HepG2 (cell line): ENCODE measurements around the gene TGM6. TPM values are rescaled to one million over a fixed set of nuclear protein-coding genes. Genes with fewer than 3 reads are reported as not detected.

Experiments used
- ATAC-seq: fragments of 200-7000 bp; cut with Tn5 transposase; 3 replicates; pipeline ENCODE4 v1.9.1; 2020; ENCODE audit warnings: mild to moderate bottlenecking, moderate library complexity
- BruUV-seq: library from RNA; stranded (reverse); fragments of 400-500 nt; replicated peaks from 2 replicates; lab custom pipeline; 2021; lab: Mats Ljungman, UMichigan
- CTCF ChIA-PET: fragments of 300-600 bp; formaldehyde crosslinking; extraction: SDS; loops from one replicate; lab custom pipeline; 2021; ENCODE audit warnings: low total read pairs, inconsistent platforms, low intra/inter-chr PET ratio; lab: Yijun Ruan, JAX
- POLR2A ChIA-PET: fragments of 350-600 bp; sonication (Branson Sonifier 250); formaldehyde crosslinking; loops from one replicate; lab custom pipeline; 2020; ENCODE audit warnings: antibody characterized with exemption, inconsistent platforms; lab: Yijun Ruan, JAX
- DNase-seq: peaks from one replicate; pipeline ENCODE4 v3.0.0-alpha.2; 2015; ENCODE audit warnings: low spot score
- FAIRE-seq: peaks from 3 replicates; lab custom pipeline; 2011; peaks lifted over from hg19 to GRCh38; lab: Jason Lieb, UNC
- H2AFZ ChIP-seq: one replicate; pipeline ENCODE4 v1.6.1; 2011; ENCODE audit warnings: low read length, inconsistent platforms
- H3K27ac ChIP-seq: fragments of 300-600 bp; 3 replicates; pipeline ENCODE4 v1.8.0; 2011; ENCODE audit warnings: mixed run types, mild to moderate bottlenecking, mixed read lengths, low read length, inconsistent platforms; ENCODE audit not compliant: insufficient read depth; ENCODE audit errors: extremely low read length
- H3K27me3 ChIP-seq, 2 experiments: fragments of 200-600 bp in 1 of 2; 2 replicates in 1 of 2; 3 replicates in 1 of 2; pipeline versions ENCODE4 v1.6.0 to v1.8.0; 2011; ENCODE audit warnings: low read length in 2 of 2, mild to moderate bottlenecking in 2 of 2, moderate library complexity in 2 of 2, inconsistent platforms in 1 of 2; ENCODE audit not compliant: insufficient read depth in 2 of 2, control insufficient read depth in 1 of 2
- H3K36me3 ChIP-seq, 2 experiments: fragments of 200-600 bp in 1 of 2; replicated peaks in 1 of 2; 2 replicates in 1 of 2; 3 replicates in 1 of 2; pipeline versions ENCODE4 v1.5.1 to v1.8.0; 2011; ENCODE audit warnings: low read length in 2 of 2, inconsistent platforms in 1 of 2; ENCODE audit not compliant: insufficient read depth in 2 of 2, control insufficient read depth in 1 of 2
- H3K4me1 ChIP-seq: 2 replicates; pipeline ENCODE4 v1.5.1; 2012; ENCODE audit warnings: low read length, inconsistent platforms; ENCODE audit not compliant: insufficient read depth
- H3K4me2 ChIP-seq: 2 replicates; pipeline ENCODE4 v1.6.0; 2011; ENCODE audit warnings: low read depth, low read length, inconsistent platforms
- H3K4me3 ChIP-seq, 3 experiments: fragments of 200-600 bp in 1 of 3; sonication (generic), shearing (Covaris generic) in 1 of 3; replicated peaks in 1 of 3; 2 replicates each; pipeline ENCODE4 v1.5.1; 2011 to 2016; ENCODE audit warnings: low read length in 3 of 3, inconsistent platforms in 2 of 3, low read depth in 2 of 3, mild to moderate bottlenecking in 2 of 3, control low read depth in 1 of 3, mixed read lengths in 1 of 3; ENCODE audit not compliant: insufficient read depth in 1 of 3
- H3K79me2 ChIP-seq: one replicate; pipeline ENCODE4 v1.6.1; 2011; ENCODE audit warnings: low read length, inconsistent platforms; ENCODE audit not compliant: insufficient read depth
- H3K9ac ChIP-seq: 2 replicates; pipeline ENCODE4 v1.6.0; 2011; ENCODE audit warnings: mild to moderate bottlenecking, low read depth, low read length, inconsistent platforms; ENCODE audit not compliant: insufficient read depth
- H3K9me3 ChIP-seq: 2 replicates; pipeline ENCODE4 v1.5.1; 2012; ENCODE audit warnings: mild to moderate bottlenecking, low read length
- H4K20me1 ChIP-seq: 2 replicates; pipeline ENCODE4 v1.6.0; 2011; ENCODE audit warnings: inconsistent platforms, mild to moderate bottlenecking, low read length, moderate library complexity; ENCODE audit not compliant: insufficient read depth
- MIXL1 ChIP-seq: IDR thresholded peaks from 2 replicates; pipeline ENCODE4 v1.6.1; 2016
- NFIC ChIP-seq: IDR thresholded peaks from 2 replicates; pipeline ENCODE4 v1.6.1; 2012; ENCODE audit warnings: mild to moderate bottlenecking, low read length, inconsistent platforms
- NR2F2 ChIP-seq: IDR thresholded peaks from 2 replicates; pipeline ENCODE4 v1.6.1; 2012; ENCODE audit warnings: low read depth, inconsistent platforms, borderline replicate concordance
- PAF1 ChIP-seq: IDR thresholded peaks from 2 replicates; pipeline ENCODE4 v1.6.1; 2016; ENCODE audit warnings: missing genetic modification reagents, missing compliant biosample characterization
- SALL2 ChIP-seq: sonication (generic); formaldehyde crosslinking; IDR thresholded peaks from 2 replicates; pipeline ENCODE4 v1.8.1; 2023; ENCODE audit warnings: mild to moderate bottlenecking, missing genetic modification reagents, inconsistent platforms
- ZNF251 ChIP-seq: sonication (generic); formaldehyde crosslinking; IDR thresholded peaks from 2 replicates; pipeline ENCODE4 v1.9.0; 2021; ENCODE audit warnings: mild to moderate bottlenecking, missing genetic modification reagents
- ZNF605 ChIP-seq: sonication (generic); formaldehyde crosslinking; IDR thresholded peaks from 2 replicates; pipeline ENCODE4 v1.8.0; 2022; ENCODE audit warnings: mild to moderate bottlenecking, missing genetic modification reagents
- WGBS: methylation state at CpG from one replicate; pipeline ENCODE4 v1.1.6; 2017; ENCODE audit warnings: low lambda C conversion rate; 5-methylcytosine and 5-hydroxymethylcytosine counted together
- in situ Hi-C: cut with HindIII; loops from 2 replicates; pipeline ENCODE4 v1.10.0; 2017; ENCODE audit warnings: low pct_unique_long_range_greater_than_20kb; ENCODE audit not compliant: extremely low pct_ligation_motif_present
- intact Hi-C: fragments of 100-400 bp; cut with micrococcal nuclease; formaldehyde crosslinking; loops from one replicate; pipeline ENCODE4 v1.10.0; 2022; ENCODE audit not compliant: unreplicated experiment
- polyA plus RNA-seq, 8 experiments: library from polyadenylated mRNA; depleted of rRNA in 3 of 8; stranded (reverse) in 7 of 8; unstranded in 1 of 8; fragments of >200 nt; fragmentation: Illumina TruSeq in 4 of 8; extraction: Trizol in 4 of 8; gene quantifications; 2 replicates each; pipeline versions ENCODE4 v1.2.1 to v1.2.3, GENCODE V29; 2011 to 2016; ENCODE audit warnings: low read depth in 4 of 8, missing spikeins in 1 of 8, mixed read lengths in 1 of 8; ENCODE audit not compliant: insufficient read depth in 1 of 8
- total RNA-seq, 5 experiments: library from RNA; depleted of rRNA; stranded (reverse); fragments of >200 nt; fragmentation: Illumina TruSeq; extraction: Trizol; gene quantifications; 2 replicates each; pipeline ENCODE4 v1.2.3, GENCODE V29; 2016; ENCODE audit warnings: low read depth in 1 of 5
- TF ChIP-seq, protein P1 (sequence below): sonication (generic); formaldehyde crosslinking; IDR thresholded peaks from 2 replicates; pipeline ENCODE4 v1.4.0; 2020; ENCODE audit warnings: missing genetic modification reagents
- TF ChIP-seq, protein P2 (sequence below): sonication (generic); formaldehyde crosslinking; conservative IDR thresholded peaks from 2 replicates; pipeline ENCODE4 v1.4.0; 2020; ENCODE audit warnings: missing genetic modification reagents

TGM6 gene
- total and polyA plus RNA-seq, 2 of the 13 experiments (the other 11 are each of a cell fraction or from before 2014, with no cell fraction given) = not detected

DNA sequence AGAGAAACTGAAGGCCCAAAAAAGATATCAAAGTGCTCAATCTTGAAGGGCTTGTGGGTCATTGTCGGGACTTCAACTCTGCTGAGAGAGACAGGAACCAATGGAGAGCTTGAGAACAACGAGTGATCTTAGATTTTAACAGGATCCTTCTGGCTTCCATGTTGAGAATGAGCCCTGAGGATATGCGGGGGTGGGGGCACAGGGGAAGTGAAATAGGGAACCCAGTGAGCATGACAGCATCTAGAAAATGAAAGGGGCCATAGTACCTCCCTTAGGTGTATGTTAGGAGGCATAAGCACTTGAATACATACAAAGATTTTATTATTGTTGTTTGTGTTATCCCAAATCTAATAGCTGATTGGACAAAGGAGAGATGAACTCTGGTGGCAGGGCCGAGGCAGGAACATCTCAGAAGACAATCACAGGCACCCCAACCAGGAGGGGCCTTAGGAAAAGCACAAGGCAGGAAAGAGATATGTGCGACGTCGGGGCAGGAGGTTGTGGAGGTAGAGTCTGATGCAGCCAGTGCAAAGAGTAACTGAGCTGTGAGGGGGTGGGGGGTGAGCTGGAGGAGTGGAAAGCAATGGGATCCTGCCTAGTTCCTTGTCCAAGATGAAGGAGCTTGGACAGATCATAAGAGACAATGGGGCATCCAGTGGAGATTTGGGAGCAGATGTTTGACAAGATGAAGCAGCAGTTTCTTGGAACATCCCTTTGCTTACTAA lies 10.4 kb downstream of the TGM6 start:
- peaks cover 15% of the 10 kb centered on the region for H3K9me3 ChIP-seq
- no TSS peak for BruUV-seq
- DNase-seq = no peak
- TF ChIP-seq SALL2 (no peak), PAF1 (CRISPR knock-in tag) (no peak), ZNF251 (no peak), NFIC (no peak), NR2F2 (no peak), ZNF605 (CRISPR knock-in tag) (no peak), MIXL1 (CRISPR knock-in tag) (no peak)
- TF ChIP-seq, protein P1, sequence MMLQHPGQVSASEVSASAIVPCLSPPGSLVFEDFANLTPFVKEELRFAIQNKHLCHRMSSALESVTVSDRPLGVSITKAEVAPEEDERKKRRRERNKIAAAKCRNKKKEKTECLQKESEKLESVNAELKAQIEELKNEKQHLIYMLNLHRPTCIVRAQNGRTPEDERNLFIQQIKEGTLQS (CRISPR knock-in tag) = no peak
- TF ChIP-seq, protein P2, sequence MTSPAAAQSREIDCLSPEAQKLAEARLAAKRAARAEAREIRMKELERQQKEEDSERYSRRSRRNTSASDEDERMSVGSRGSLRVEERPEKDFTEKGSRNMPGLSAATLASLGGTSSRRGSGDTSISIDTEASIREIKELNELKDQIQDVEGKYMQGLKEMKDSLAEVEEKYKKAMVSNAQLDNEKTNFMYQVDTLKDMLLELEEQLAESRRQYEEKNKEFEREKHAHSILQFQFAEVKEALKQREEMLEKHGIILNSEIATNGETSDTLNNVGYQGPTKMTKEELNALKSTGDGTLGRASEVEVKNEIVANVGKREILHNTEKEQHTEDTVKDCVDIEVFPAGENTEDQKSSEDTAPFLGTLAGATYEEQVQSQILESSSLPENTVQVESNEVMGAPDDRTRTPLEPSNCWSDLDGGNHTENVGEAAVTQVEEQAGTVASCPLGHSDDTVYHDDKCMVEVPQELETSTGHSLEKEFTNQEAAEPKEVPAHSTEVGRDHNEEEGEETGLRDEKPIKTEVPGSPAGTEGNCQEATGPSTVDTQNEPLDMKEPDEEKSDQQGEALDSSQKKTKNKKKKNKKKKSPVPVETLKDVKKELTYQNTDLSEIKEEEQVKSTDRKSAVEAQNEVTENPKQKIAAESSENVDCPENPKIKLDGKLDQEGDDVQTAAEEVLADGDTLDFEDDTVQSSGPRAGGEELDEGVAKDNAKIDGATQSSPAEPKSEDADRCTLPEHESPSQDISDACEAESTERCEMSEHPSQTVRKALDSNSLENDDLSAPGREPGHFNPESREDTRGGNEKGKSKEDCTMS (CRISPR knock-in tag) = no peak
- TF ChIP-seq, all 625 proteins: peak for 0
- Histone ChIP-seq H3K27me3 (peaks cover 4 to 38% of the 10 kb centered on the region in 2 experiments; a peak in 4 of 5 replicates), H3K27ac (no peak overlapping the region), H3K36me3 (no peaks in the 10 kb centered on the region), H3K79me2 (no peaks in the 10 kb centered on the region), H3K4me3 (no peak overlapping the region), H3K4me2 (no peak overlapping the region), H2AFZ (no peak overlapping the region), H3K9ac (no peak overlapping the region), H3K4me1 (no peaks in the 10 kb centered on the region), H4K20me1 (no peaks in the 10 kb centered on the region)
- POLR2A ChIA-PET = no interaction called here
- CTCF ChIA-PET = no interaction called here
- no peak for ATAC-seq
- 20% methylated on average over 7 of the region's 7 CpGs for WGBS
- FAIRE-seq = no peak
- in situ Hi-C loops (no loop called here), intact Hi-C loops (no loop called here)
